H1 (cell line): Measurements from ENCODE around the gene TEAD4. TPM values are rescaled to one million over a fixed set of nuclear protein-coding genes. Genes with fewer than 3 reads are reported as not detected.

Source experiments
- CTCF ChIA-PET: fragments of 300-600 bp; sonication (Branson Sonifier 250); formaldehyde crosslinking; loops from one replicate; lab custom pipeline; 2021; ENCODE audit not compliant: partially characterized antibody; lab: Charles Lee
- POLR2A ChIA-PET: fragments of 300-600 bp; sonication (Branson Sonifier 250); formaldehyde crosslinking; loops from one replicate; lab custom pipeline; 2021; ENCODE audit warnings: inconsistent platforms; ENCODE audit not compliant: partially characterized antibody; lab: Charles Lee
- DNase-seq, 2 experiments: peaks; one replicate each; pipeline versions ENCODE4 v3.0.0 to v3.0.0-alpha.2; 2010 to 2022; ENCODE audit warnings: low spot score in 2 of 2, low read depth in 1 of 2, mixed read lengths in 1 of 2
- FAIRE-seq: peaks from 2 replicates; lab custom pipeline; 2011; peaks lifted over from hg19 to GRCh38; lab: Jason Lieb, UNC
- H2AFZ ChIP-seq: 2 replicates; pipeline ENCODE4 v1.8.1; 2012; ENCODE audit warnings: low read length, inconsistent platforms
- H2AK5ac ChIP-seq: 2 replicates; pipeline ENCODE4 v1.6.1; 2013; ENCODE audit warnings: low read depth, low read length
- H2BK120ac ChIP-seq: replicated peaks from 2 replicates; pipeline ENCODE3; 2013; ENCODE audit warnings: low read depth, low read length, inconsistent platforms
- H2BK12ac ChIP-seq: 2 replicates; pipeline ENCODE4 v1.6.1; 2013; ENCODE audit warnings: low read depth, low read length
- H2BK15ac ChIP-seq: 2 replicates; pipeline ENCODE4 v1.6.1; 2013; ENCODE audit warnings: low read length
- H2BK20ac ChIP-seq: 2 replicates; pipeline ENCODE4 v1.6.1; 2013; ENCODE audit warnings: low read length
- H2BK5ac ChIP-seq: 2 replicates; pipeline ENCODE4 v1.6.1; 2013; ENCODE audit warnings: low read depth, low read length
- H3K14ac ChIP-seq: 2 replicates; pipeline ENCODE4 v1.6.1; 2013; ENCODE audit warnings: inconsistent platforms; ENCODE audit not compliant: insufficient read length
- H3K18ac ChIP-seq: 2 replicates; pipeline ENCODE4 v1.6.1; 2013; ENCODE audit warnings: low read length; ENCODE audit errors: extremely low read depth
- H3K23ac ChIP-seq: 2 replicates; pipeline ENCODE4 v1.6.1; 2013; ENCODE audit warnings: inconsistent platforms; ENCODE audit not compliant: insufficient read length
- H3K23me2 ChIP-seq: 2 replicates; pipeline ENCODE4 v1.6.1; 2013; ENCODE audit warnings: low read depth, low read length
- H3K27ac ChIP-seq: 2 replicates; pipeline ENCODE4 v1.6.1; 2011; ENCODE audit warnings: low read depth, low read length, inconsistent platforms
- H3K27me3 ChIP-seq, 4 experiments: replicated peaks in 1 of 4; 1 replicate in 1 of 4; 2 replicates in 3 of 4; pipeline versions ENCODE4 v1.6.1 to v1.8.1; 2011 to 2013; ENCODE audit warnings: low read length in 3 of 4, mild to moderate bottlenecking in 3 of 4, inconsistent platforms in 2 of 4, mixed read lengths in 2 of 4, moderate library complexity in 1 of 4; ENCODE audit not compliant: control insufficient read depth in 3 of 4, insufficient read depth in 3 of 4; ENCODE audit errors: extremely low read depth in 1 of 4
- H3K36me3 ChIP-seq, 4 experiments: 2 replicates each; pipeline versions ENCODE4 v1.6.1 to v1.8.1; 2011 to 2013; ENCODE audit warnings: mild to moderate bottlenecking in 4 of 4, low read length in 3 of 4, moderate library complexity in 2 of 4, control low read depth in 1 of 4, inconsistent platforms in 1 of 4; ENCODE audit not compliant: insufficient read depth in 4 of 4, control insufficient read depth in 2 of 4
- H3K4ac ChIP-seq: replicated peaks from 2 replicates; pipeline ENCODE3; 2013; ENCODE audit warnings: low read length, low read depth, mixed read lengths, inconsistent platforms; ENCODE audit not compliant: insufficient read length
- H3K4me1 ChIP-seq, 4 experiments: replicated peaks in 1 of 4; 1 replicate in 1 of 4; 2 replicates in 3 of 4; pipeline versions ENCODE4 v1.6.1 to v1.8.1; 2011 to 2013; ENCODE audit warnings: low read length in 3 of 4, inconsistent platforms in 2 of 4, mixed read lengths in 1 of 4; ENCODE audit not compliant: insufficient read depth in 4 of 4, control insufficient read depth in 3 of 4
- H3K4me2 ChIP-seq, 2 experiments: 2 replicates each; pipeline versions ENCODE4 v1.6.1 to v1.8.1; 2011 to 2013; ENCODE audit warnings: low read depth in 2 of 2, low read length in 2 of 2, control low read depth in 1 of 2, inconsistent platforms in 1 of 2, mild to moderate bottlenecking in 1 of 2; ENCODE audit not compliant: insufficient read depth in 1 of 2
- H3K4me3 ChIP-seq, 4 experiments: fragments of 200-600, 300-600 bp in 1 of 4; sonication (generic), shearing (Covaris generic), sonication (Bioruptor Twin) in 1 of 4; 2 replicates each; pipeline versions ENCODE4 v1.5.1 to v1.8.1; 2011 to 2016; ENCODE audit warnings: low read length in 4 of 4, low read depth in 3 of 4, control low read depth in 2 of 4, inconsistent platforms in 2 of 4, mild to moderate bottlenecking in 2 of 4, mixed read lengths in 1 of 4, moderate library complexity in 1 of 4; ENCODE audit not compliant: insufficient read depth in 2 of 4; ENCODE audit errors: extremely low read depth in 1 of 4
- H3K56ac ChIP-seq: replicated peaks from 2 replicates; pipeline ENCODE3; 2013; ENCODE audit warnings: low read depth, mild to moderate bottlenecking, mixed read lengths, low read length, inconsistent platforms; ENCODE audit not compliant: insufficient read length
- H3K79me1 ChIP-seq: 2 replicates; pipeline ENCODE4 v1.6.1; 2013; ENCODE audit warnings: low read depth, low read length, control low read depth
- H3K79me2 ChIP-seq, 2 experiments: 2 replicates each; pipeline versions ENCODE4 v1.6.1 to v1.8.1; 2012 to 2013; ENCODE audit warnings: low read length in 2 of 2, mild to moderate bottlenecking in 2 of 2, inconsistent platforms in 1 of 2; ENCODE audit not compliant: insufficient read depth in 2 of 2, control insufficient read depth in 1 of 2
- H3K9ac ChIP-seq, 4 experiments: replicated peaks in 1 of 4; 1 replicate in 1 of 4; 2 replicates in 3 of 4; pipeline versions ENCODE4 v1.6.1 to v1.8.1; 2011 to 2013; ENCODE audit warnings: low read depth in 3 of 4, low read length in 3 of 4, control low read depth in 2 of 4, mild to moderate bottlenecking in 2 of 4, moderate library complexity in 2 of 4, inconsistent platforms in 1 of 4; ENCODE audit errors: extremely low read depth in 1 of 4
- H3K9me3 ChIP-seq, 2 experiments: 2 replicates each; pipeline versions ENCODE4 v1.6.1 to v1.8.1; 2012 to 2013; ENCODE audit warnings: mild to moderate bottlenecking in 2 of 2, moderate library complexity in 2 of 2, control low read depth in 1 of 2, inconsistent platforms in 1 of 2, low read depth in 1 of 2, low read length in 1 of 2, mixed read lengths in 1 of 2; ENCODE audit not compliant: insufficient read depth in 2 of 2
- H4K20me1 ChIP-seq, 2 experiments: replicated peaks in 1 of 2; 2 replicates each; pipeline versions ENCODE3 to v1.8.1; 2011 to 2013; ENCODE audit warnings: inconsistent platforms in 2 of 2, low read length in 2 of 2, mild to moderate bottlenecking in 1 of 2; ENCODE audit not compliant: insufficient read depth in 2 of 2, control insufficient read depth in 1 of 2
- H4K5ac ChIP-seq: 2 replicates; pipeline ENCODE4 v1.6.1; 2013; ENCODE audit warnings: low read length, low read depth, mixed read lengths, inconsistent platforms; ENCODE audit not compliant: insufficient read length
- H4K8ac ChIP-seq: 2 replicates; pipeline ENCODE4 v1.8.0; 2013; ENCODE audit warnings: mild to moderate bottlenecking, moderate library complexity, low read length, inconsistent platforms; ENCODE audit not compliant: insufficient read depth; ENCODE audit errors: extremely low read depth
- H4K91ac ChIP-seq: replicated peaks from 2 replicates; pipeline ENCODE3; 2013; ENCODE audit warnings: low read length, mixed read lengths, inconsistent platforms; ENCODE audit not compliant: insufficient read length
- CBX5 ChIP-seq: fragments of 300-800, 300-1000 bp; sonication (generic); IDR thresholded peaks from 2 replicates; pipeline ENCODE4 v1.7.1; 2016; ENCODE audit warnings: antibody characterized with exemption, low read length, low read depth
- CBX8 ChIP-seq: fragments of 300-800, 300-1000 bp; sonication (generic); IDR thresholded peaks from 2 replicates; pipeline ENCODE4 v1.7.1; 2016; ENCODE audit warnings: low read depth, low read length, borderline replicate concordance
- EGR1 ChIP-seq: IDR thresholded peaks from 2 replicates; pipeline ENCODE4 v1.6.1; 2011; ENCODE audit warnings: low read depth, low read length, borderline replicate concordance
- EZH2 ChIP-seq: fragments of 200-600 bp; sonication (generic); IDR thresholded peaks from 2 replicates; pipeline ENCODE4 v1.7.1; 2012; ENCODE audit warnings: low read depth, mild to moderate bottlenecking, moderate library complexity, low read length, inconsistent platforms; ENCODE audit not compliant: severe bottlenecking
- FOSL1 ChIP-seq: IDR thresholded peaks from 2 replicates; pipeline ENCODE4 v1.6.1; 2011; ENCODE audit warnings: mild to moderate bottlenecking, low read depth, low read length, moderate library complexity; ENCODE audit not compliant: insufficient read depth
- HDAC2 ChIP-seq, 2 experiments: fragments of 300-600 bp in 1 of 2; sonication (generic) in 1 of 2; IDR thresholded peaks; 2 replicates each; pipeline ENCODE4 v1.6.1; 2011 to 2012; ENCODE audit warnings: low read depth in 2 of 2, low read length in 2 of 2, mild to moderate bottlenecking in 2 of 2, moderate library complexity in 2 of 2, borderline replicate concordance in 1 of 2, inconsistent platforms in 1 of 2
- KDM1A ChIP-seq: fragments of 200-600, 300-600 bp; sonication (generic); IDR thresholded peaks from 2 replicates; pipeline ENCODE4 v1.7.1; 2016; ENCODE audit warnings: mild to moderate bottlenecking, low read length, borderline replicate concordance
- KDM4A ChIP-seq: IDR thresholded peaks from one replicate; pipeline ENCODE4 v1.7.1; 2012; ENCODE audit warnings: low read depth, mild to moderate bottlenecking, moderate library complexity, low read length, inconsistent platforms; ENCODE audit not compliant: severe bottlenecking
- NANOG ChIP-seq: IDR thresholded peaks from 2 replicates; pipeline ENCODE4 v1.6.1; 2011; ENCODE audit warnings: low read length, low read depth, mild to moderate bottlenecking, inconsistent platforms; ENCODE audit not compliant: insufficient read depth, poor library complexity, severe bottlenecking
- RBBP5 ChIP-seq: IDR thresholded peaks from 2 replicates; pipeline ENCODE4 v1.7.1; 2012; ENCODE audit warnings: low read depth, mild to moderate bottlenecking, inconsistent platforms, low read length, moderate library complexity, borderline replicate concordance
- TCF12 ChIP-seq: IDR thresholded peaks from 2 replicates; pipeline ENCODE4 v1.6.1; 2011; ENCODE audit warnings: low read depth, mild to moderate bottlenecking, low read length
- YY1 ChIP-seq: IDR thresholded peaks from 2 replicates; pipeline ENCODE4 v1.6.1; 2011; ENCODE audit warnings: low read depth, mild to moderate bottlenecking, low read length
- ZNF274 ChIP-seq: IDR thresholded peaks from 2 replicates; pipeline ENCODE4 v1.7.0; 2012; ENCODE audit warnings: low read length, borderline replicate concordance; ENCODE audit errors: extremely low read depth
- WGBS, 2 experiments: shearing (Covaris generic) in 1 of 2; methylation state at CpG; one replicate each; pipeline versions ENCODE4 v1.1.6 to v1.1.7; 2013 to 2015; ENCODE audit warnings: low lambda C conversion rate in 2 of 2, mixed read lengths in 2 of 2, inconsistent platforms in 1 of 2, low coverage in 1 of 2, missing lambda C conversion rate in 1 of 2; ENCODE audit not compliant: insufficient replicate concordance in 2 of 2, insufficient coverage in 1 of 2, insufficient read length in 1 of 2; ENCODE audit errors: extremely low coverage in 1 of 2, missing lambda C conversion rate in 1 of 2; 5-methylcytosine and 5-hydroxymethylcytosine counted together
- polyA plus RNA-seq, 7 experiments: library from polyadenylated mRNA; depleted of rRNA in 3 of 7; stranded (reverse) in 5 of 7; unstranded in 2 of 7; fragments of >200 nt in 5 of 7; fragments of 200-250 nt in 2 of 7; gene quantifications; 1 replicate in 5 of 7; 2 replicates in 1 of 7; 4 replicates in 1 of 7; pipeline versions ENCODE4 v1.2.1 to v1.2.3, GENCODE V29; 2011 to 2013; ENCODE audit warnings: missing spikeins in 2 of 7, mixed read lengths in 2 of 7
- total RNA-seq: library from RNA; stranded (reverse); fragmentation: NEBNext Ultra II Directional; extraction: Animal tissue kit (Norgen Biotek cat#: 25700); gene quantifications from 2 replicates; pipeline ENCODE4 v1.2.1, GENCODE V29; 2021

Gene TEAD4
- total and polyA plus RNA-seq, 2 of the 8 experiments (the other 6 are each of a cell fraction or from before 2014, with no cell fraction given): 56.7 to 116 TPM

GRCh38 chr12:2955888-2956287 lies 3.3 kb upstream of the TEAD4 start:
- Histone ChIP-seq H3K4me3 (no peak overlapping the region), H3K79me1 (0 out of 2 replicates have a peak, but pooled peaks cover 2% of the 10 kb centered on the region), H3K56ac (no peak overlapping the region), H3K4me1 (peaks cover 0 to 12% (median 6%) of the 10 kb centered on the region in 4 experiments; a peak in 6 of 7 replicates), H3K36me3 (no peaks in the 10 kb centered on the region), H2BK120ac (no peak overlapping the region), H3K27ac (no peak overlapping the region), H3K18ac (no peak overlapping the region), H2BK5ac (no peak overlapping the region), H2BK20ac (no peak overlapping the region), H3K79me2 (peaks cover 4 to 15% of the 10 kb centered on the region in 2 experiments; a peak in 3 of 4 replicates), H3K4ac (no peak overlapping the region), H3K9me3 (no peaks in the 10 kb centered on the region), H4K8ac (no peak overlapping the region), H4K20me1 (peaks cover 3 to 5% of the 10 kb centered on the region in 2 experiments), H3K23ac (no peak overlapping the region), H3K23me2 (peaks cover 13% of the 10 kb centered on the region), H4K91ac (no peak overlapping the region), H2BK15ac (no peak overlapping the region), H3K14ac (no peak overlapping the region), H3K4me2 (no peak overlapping the region), H2AK5ac (no peak overlapping the region), H2BK12ac (no peak overlapping the region), H3K9ac (no peak overlapping the region), H3K27me3 (peaks cover 0 to 6% (median 3%) of the 10 kb centered on the region in 4 experiments; a peak in 4 of 7 replicates), H4K5ac (no peak overlapping the region), H2AFZ (no peak overlapping the region)
- WGBS, 2 experiments: 88% methylated on average over 1 of the region's 1 CpG; no CpG with 5 or more reads in 1 of the 2 experiments
- POLR2A ChIA-PET: interaction anchor here (0.6 to 2.2 kb wide), 4 partner anchors 9 to 78 kb away, joined by 3 to 11 read pairs (median 4); no protein-coding TSS in a partner anchor
- FAIRE-seq: no peak
- CTCF ChIA-PET: interaction anchor here (0.8 to 1.8 kb wide), 5 partner anchors 11 to 110 kb away, joined by 3 to 7 read pairs (median 4); no protein-coding TSS in a partner anchor
- DNase-seq: no peak
- TF ChIP-seq KDM1A: no peak
- TF ChIP-seq EGR1: no peak
- TF ChIP-seq FOSL1: no peak
- no peak for TF ChIP-seq KDM4A
- TF ChIP-seq CBX8: no peak
- no peak for TF ChIP-seq RBBP5
- no peak for TF ChIP-seq HDAC2 (IDR thresholded peaks at IDR 0.05; ENCODE audit: borderline replicate concordance in 1 of 2, low read depth in 2 of 2, low read length in 2 of 2)
- no peak for TF ChIP-seq ZNF274
- no peak for TF ChIP-seq EZH2
- no peak for TF ChIP-seq NANOG
- TF ChIP-seq TCF12: no peak
- TF ChIP-seq YY1: no peak
- TF ChIP-seq CBX5: no peak
